NCI-H82 treated with DMSO at 0.1 percent for 48 hours (cell line): Measurements from ENCODE around the gene TAF6.
"Not testable (repeated sequence)": the region's sequence is repeated elsewhere in the genome, so short reads cannot be mapped to it uniquely, and the experiment has no call there.

Experiments used
- DNase-seq: peaks from one replicate; lab custom pipeline; 2025; ENCODE audit not compliant: unreplicated experiment; lab: John Stamatoyannopoulos, UW

TAF6 gene

GRCh38 chr7:100152937-100153666 is 33.9 kb upstream of the TAF6 start:
- no peak for DNase-seq

- DNase-seq, result no peak
Observed at GRCh38 chr7:100152404-100152803, 33.2 kb upstream of the TAF6 start.

DNA sequence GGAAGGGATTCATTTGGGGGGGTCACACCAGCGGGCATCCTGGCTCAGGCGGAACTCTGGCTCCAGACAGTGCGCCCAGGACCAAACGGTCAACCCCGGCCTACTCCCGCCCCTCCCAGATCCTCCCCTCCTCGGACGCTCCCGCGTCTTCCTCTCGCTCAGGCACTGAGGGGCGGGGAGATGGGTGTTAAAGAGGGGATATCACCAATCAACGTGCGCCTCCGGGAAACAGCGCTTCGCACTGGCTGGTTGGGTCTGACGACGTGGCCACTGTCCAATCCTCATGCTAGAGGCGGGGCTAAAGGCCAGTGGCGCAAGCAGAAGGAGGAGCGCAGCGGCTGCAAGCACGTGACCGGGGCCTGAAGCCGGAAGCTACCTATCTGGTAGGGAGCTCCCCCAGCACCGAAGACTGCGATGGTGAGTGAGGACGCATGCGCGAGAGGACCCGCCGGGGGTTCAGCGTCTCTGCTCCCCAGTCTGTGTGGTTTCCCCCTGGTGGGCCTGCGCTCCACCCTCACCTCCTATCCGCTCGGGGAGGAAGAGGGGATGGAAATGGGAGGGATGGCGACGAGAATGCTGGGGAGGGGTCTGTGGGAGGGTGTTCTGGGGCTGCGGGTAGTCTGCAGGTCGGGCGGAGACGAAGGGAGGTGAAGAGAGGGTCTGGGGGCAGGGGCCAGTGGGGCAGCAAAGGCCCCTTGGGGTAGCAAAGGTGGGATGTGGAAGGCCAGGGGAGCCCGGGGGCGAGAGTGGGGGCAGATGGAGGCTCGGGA is 29.6 kb upstream of the TAF6 start, which contains the start of gene LAMTOR4:
Gene LAMTOR4, plus strand, starts transcription at position 360 of the 770 bp plus-strand sequence. Its CDS starts 55 bp downstream, at position 415.
- DNase-seq, result peak; percentile 98

GRCh38 chr7:100148225-100148558 is 29.0 kb upstream of the TAF6 start:
- DNase-seq, result no peak

- DNase-seq, result no peak
Observed at GRCh38 chr7:100147278-100147677, 28.1 kb upstream of the TAF6 start.

DNA sequence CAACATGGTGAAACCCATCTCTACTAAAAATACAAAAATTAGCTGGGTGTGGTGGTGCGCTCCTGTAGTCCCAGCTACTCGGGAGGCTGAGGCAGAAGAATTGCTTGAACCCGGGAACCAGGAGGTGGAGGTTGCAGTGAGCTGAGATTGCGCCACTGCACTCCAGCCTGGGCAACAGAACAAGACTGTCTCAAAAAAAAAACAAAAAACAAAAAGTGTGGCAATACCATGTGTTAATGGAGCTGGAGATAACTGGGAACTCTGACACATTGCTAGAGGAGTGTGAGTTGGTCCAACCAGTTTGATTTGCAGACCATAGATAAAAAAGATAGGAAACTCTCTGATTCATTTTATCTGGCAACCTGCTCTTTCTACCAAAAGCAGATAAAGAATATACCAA is 27.2 kb upstream of the TAF6 start:
- not testable (repeated sequence) for DNase-seq

DNA sequence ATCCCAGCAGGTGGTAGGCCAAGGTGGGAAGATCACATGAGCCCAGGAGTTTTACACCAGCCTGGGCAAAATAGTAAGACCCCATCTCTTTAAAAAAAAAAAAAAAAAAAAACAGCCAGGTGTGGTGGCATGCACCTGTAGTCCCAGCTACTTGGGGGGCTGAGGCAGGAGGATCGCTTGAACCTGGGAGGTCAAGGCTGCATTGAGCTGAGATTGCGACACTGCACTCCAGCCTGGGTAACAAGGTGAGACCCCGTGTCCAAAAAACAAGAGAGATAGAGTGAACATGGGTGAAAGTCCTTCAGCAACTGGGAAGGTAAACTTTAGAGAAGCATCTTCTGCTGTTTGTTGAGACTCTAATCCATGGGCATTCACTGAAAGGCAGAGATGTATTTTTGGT is 23.3 kb upstream of the TAF6 start:
- DNase-seq, result no peak

GRCh38 chr7:100141555-100141949 is 22.4 kb upstream of the TAF6 start:
- DNase-seq, result no peak

DNA sequence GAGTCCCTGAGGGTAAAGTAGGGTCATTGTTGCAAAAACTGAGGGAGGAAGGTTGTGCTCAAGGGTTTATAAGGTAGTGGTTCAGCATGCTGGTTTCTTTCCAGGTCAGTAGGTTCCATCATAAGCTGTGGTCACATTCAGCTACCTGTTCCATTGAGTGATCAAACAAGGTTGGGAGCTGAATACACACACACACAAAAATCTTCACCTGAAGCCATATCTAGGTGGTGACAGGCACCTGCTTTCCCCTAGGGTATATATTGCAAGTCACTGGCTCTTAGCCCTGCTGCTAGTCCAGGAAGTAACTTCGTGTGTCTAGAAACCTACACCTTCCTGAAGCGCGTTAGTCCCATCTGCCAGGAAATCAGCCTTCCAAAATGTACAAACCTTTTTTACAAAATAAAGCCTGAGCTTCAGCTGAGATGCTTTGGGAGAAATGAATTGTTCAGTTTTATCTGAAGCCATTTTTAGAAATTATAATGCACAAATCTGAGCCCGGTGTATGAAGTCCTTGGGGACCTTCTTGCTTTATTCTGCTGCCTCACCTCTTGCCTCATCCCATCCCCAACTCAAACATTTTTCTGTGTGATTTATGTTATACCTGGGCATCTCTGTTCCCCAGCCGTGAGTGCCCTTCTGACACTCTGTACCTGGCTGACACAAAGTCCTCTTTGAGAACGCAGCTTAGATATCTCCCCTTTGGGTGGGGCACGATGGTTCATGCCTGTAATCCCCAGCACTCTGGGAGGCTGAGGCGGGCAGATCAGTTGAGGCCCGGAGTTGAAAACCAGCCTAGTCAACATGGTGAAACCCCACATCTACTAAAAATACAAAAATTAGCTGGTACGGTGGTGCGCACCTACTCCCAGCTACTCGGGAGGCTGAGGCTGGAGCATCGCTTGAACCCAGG is 18.9 kb upstream of the TAF6 start:
- DNase-seq, result no peak

GRCh38 chr7:100132697-100133151 is 13.6 kb upstream of the TAF6 start:
- DNase-seq, result peak; percentile 39

DNA sequence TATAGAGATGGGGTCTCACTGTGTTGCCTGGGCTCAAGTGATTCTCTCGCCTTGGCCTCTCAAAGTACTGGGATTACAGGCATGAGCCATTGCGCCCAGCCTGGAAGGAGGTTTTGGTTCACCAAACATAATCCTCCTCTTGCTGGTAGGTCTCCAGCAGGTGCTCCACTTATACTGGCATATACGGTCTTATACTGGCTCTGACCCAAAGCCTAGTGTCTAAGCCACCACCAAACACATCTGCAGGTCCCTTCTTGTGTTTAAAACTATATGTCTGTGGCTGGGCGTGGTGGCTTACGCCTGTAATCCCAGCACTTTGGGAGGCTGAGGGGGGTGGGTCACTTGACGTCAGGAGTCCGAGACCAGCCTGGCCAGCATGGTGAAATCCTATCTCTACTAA is 13.0 kb upstream of the TAF6 start:
- peak; percentile 12 for DNase-seq

- peak; percentile 37 for DNase-seq
Observed at GRCh38 chr7:100130608-100131453, 11.7 kb upstream of the TAF6 start.

DNA sequence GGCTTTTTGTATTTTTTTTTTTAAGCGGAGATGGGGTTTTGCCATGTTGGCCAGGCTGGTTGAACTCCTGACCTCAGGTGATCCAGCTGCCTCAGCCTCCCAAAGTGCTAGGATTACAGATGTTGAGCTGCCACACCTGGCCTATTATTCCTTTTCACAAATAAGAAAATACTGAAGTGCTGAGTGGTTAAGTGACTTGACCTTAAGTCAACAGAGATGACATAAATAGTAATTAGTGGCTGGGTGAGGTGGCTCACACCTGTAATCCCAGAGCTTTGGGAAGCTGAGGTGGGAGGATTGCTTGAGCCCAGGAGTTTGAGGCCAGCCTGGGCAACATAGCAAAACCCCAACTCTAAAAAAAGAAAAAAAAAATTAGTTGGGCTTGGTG is 11.1 kb upstream of the TAF6 start:
- DNase-seq, result not testable (repeated sequence)

DNA sequence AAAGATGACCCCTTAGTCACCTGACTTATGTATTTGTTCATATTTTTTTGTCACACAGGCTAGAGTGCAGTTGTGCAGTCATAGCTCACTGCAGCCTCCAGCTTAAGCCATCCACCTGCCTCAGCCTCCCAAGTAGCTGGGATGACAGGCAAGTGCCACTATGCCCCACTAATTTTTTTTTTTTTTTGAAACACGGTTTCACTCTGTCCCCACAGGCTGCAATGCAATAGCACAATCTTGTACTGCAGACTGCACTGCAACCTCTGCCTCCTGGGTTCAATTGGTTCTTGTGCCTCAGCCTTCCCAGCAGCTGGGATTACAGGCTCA is 9.4 kb upstream of the TAF6 start:
- no peak for DNase-seq

DNA sequence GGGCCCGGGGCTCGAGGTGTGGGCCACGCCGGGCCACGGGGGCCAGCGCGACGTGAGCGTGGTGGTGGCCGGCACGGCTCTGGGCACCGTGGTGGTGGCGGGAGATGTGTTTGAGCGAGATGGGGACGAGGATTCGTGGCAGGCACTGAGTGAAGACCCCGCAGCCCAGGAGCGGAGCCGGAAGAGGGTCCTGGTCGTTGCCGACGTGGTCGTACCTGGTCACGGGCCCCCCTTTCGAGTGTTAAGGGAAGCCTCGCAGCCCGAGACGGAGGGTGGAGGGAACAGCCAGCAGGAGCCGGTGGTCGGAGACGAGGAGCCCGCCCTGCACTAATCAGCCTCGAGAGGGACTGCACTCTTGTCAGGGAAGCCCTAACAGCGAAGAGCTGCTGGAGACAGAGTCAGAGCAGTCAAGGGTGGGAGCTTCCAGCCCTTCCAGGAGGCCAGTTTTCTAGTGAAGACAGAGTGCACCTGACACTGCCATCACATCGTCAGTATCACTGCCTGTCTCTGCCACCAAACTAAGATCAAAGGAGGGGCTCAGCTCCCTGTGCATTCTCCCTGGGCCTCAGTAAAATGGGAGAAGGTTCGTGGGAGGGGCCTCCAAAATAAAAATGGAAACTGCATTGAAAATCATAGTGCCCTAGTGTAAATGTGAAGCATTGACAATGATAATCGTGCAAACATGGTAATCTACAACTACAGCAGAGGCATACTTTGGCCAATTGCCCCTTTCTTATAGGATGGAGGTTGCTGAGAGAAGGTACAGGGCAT is 8.9 kb upstream of the TAF6 start:
- no peak for DNase-seq

- peak; percentile 65 for DNase-seq
Observed at GRCh38 chr7:100126931-100127865, 8.0 kb upstream of the TAF6 start, which contains the start of gene MBLAC1. Gene MBLAC1 (plus strand): TSS chr7:100126967. CDS start chr7:100127396, 429 bp downstream.

GRCh38 chr7:100126239-100126930 is 7.2 kb upstream of the TAF6 start:
- DNase-seq, result no peak
